ENCODE measurements around the gene FERMT2.

FERMT2 gene

GRCh38 chr14:52829527-52830185 is 121.2 kb downstream of the FERMT2 start:
- no peak for DNase-seq (ENCODE audit: low read depth)

- no peak for DNase-seq (ENCODE audit: low read depth)
These were observed 123.4 kb downstream of the FERMT2 start for GRCh38 chr14:52827426-52827825.

GRCh38 chr14:52825085-52825484 is 125.8 kb downstream of the FERMT2 start:
- DNase-seq (ENCODE audit: low read depth), result no peak

- peak; percentile 48 for DNase-seq (ENCODE audit: low read depth)
These were observed 126.4 kb downstream of the FERMT2 start for GRCh38 chr14:52824462-52824861.

GRCh38 chr14:52821805-52822250 is 129.0 kb downstream of the FERMT2 start:
- DNase-seq (ENCODE audit: low read depth), result no peak

GRCh38 chr14:52808101-52808500 is 142.7 kb downstream of the FERMT2 start:
- DNase-seq (ENCODE audit: low read depth), result no peak
